Neural progenitor cell (in vitro differentiated cells): ENCODE results near the gene RFXAP. TPM values are rescaled to one million over a fixed set of nuclear protein-coding genes. Genes with fewer than 3 reads are reported as not detected.

Experiments used
- DNase-seq: peaks from one replicate; pipeline ENCODE4 v3.0.0-alpha.2; 2016; ENCODE audit warnings: low spot score
- H2AFZ ChIP-seq: fragments of 200-600 bp; sonication (generic); replicated peaks from 2 replicates; pipeline ENCODE4 v1.6.1; 2016; ENCODE audit warnings: antibody characterized with exemption
- H3F3A ChIP-seq: fragments of 200-600 bp; sonication (generic); 2 replicates; pipeline ENCODE4 v1.6.1; 2016; ENCODE audit warnings: antibody characterized with exemption, low read depth
- H3K27ac ChIP-seq: fragments of 200-600 bp; sonication (generic); 2 replicates; pipeline ENCODE4 v1.5.1; 2016; ENCODE audit warnings: mild to moderate bottlenecking
- H3K27me3 ChIP-seq: fragments of 200-600 bp; sonication (generic); 2 replicates; pipeline ENCODE4 v1.6.1; 2016; ENCODE audit warnings: mild to moderate bottlenecking, moderate library complexity
- H3K36me3 ChIP-seq: fragments of 200-600 bp; sonication (generic); 2 replicates; pipeline ENCODE4 v1.5.1; 2016
- H3K4me1 ChIP-seq: fragments of 200-600 bp; sonication (generic); 2 replicates; pipeline ENCODE4 v1.6.1; 2016; ENCODE audit warnings: mixed run types
- H3K4me2 ChIP-seq: fragments of 200-600 bp; sonication (generic); 2 replicates; pipeline ENCODE4 v1.6.1; 2016
- H3K4me3 ChIP-seq: fragments of 200-600 bp; sonication (generic); 2 replicates; pipeline ENCODE4 v1.5.1; 2016
- H3K79me2 ChIP-seq: fragments of 200-600 bp; sonication (generic); 2 replicates; pipeline ENCODE4 v1.6.1; 2016; ENCODE audit warnings: low read depth
- H3K9ac ChIP-seq: fragments of 200-600 bp; sonication (generic); 2 replicates; pipeline ENCODE4 v1.6.1; 2016
- H3K9me3 ChIP-seq: fragments of 200-600 bp; sonication (generic); 2 replicates; pipeline ENCODE4 v1.5.1; 2016; ENCODE audit warnings: low read depth
- H4K20me1 ChIP-seq: fragments of 200-600 bp; sonication (generic); 2 replicates; pipeline ENCODE4 v1.6.1; 2016; ENCODE audit warnings: low read depth
- H3K27ac Mint-ChIP-seq: 3 replicates; pipeline ENCODE4 v1.8.0; 2021; ENCODE audit warnings: mixed read lengths
- H3K27me3 Mint-ChIP-seq: 2 replicates; pipeline ENCODE4 v1.8.0; 2022; ENCODE audit warnings: low read depth, mild to moderate bottlenecking, inconsistent platforms, moderate library complexity, mixed read lengths; ENCODE audit not compliant: insufficient read depth
- H3K36me3 Mint-ChIP-seq: 3 replicates; pipeline ENCODE4 v1.8.0; 2021; ENCODE audit warnings: mixed read lengths
- H3K4me1 Mint-ChIP-seq: 3 replicates; pipeline ENCODE4 v1.8.0; 2021; ENCODE audit warnings: mixed read lengths
- H3K4me3 Mint-ChIP-seq: 3 replicates; pipeline ENCODE4 v1.8.0; 2021; ENCODE audit warnings: mild to moderate bottlenecking, moderate library complexity, mixed read lengths
- H3K9me3 Mint-ChIP-seq: 3 replicates; pipeline ENCODE4 v1.8.0; 2020; ENCODE audit warnings: mixed read lengths
- EZH2 ChIP-seq: fragments of 200-600 bp; sonication (generic); IDR thresholded peaks from 2 replicates; pipeline ENCODE4 v1.6.1; 2017; ENCODE audit warnings: antibody characterized with exemption, mild to moderate bottlenecking, moderate library complexity
- EZH2phosphoT487 ChIP-seq: fragments of 200-600 bp; sonication (generic); IDR thresholded peaks from 2 replicates; pipeline ENCODE4 v1.6.1; 2017; ENCODE audit warnings: antibody characterized with exemption
- total RNA-seq: library from RNA; depleted of rRNA; stranded (reverse); fragments of >200 nt; gene quantifications from 2 replicates; pipeline ENCODE4 v1.2.3, GENCODE V29; 2015; ENCODE audit warnings: low replicate concordance
- TF ChIP-seq, protein P1 (sequence below): fragments of 200-600 bp; sonication (generic); IDR thresholded peaks from 2 replicates; pipeline ENCODE4 v1.5.1; 2017; ENCODE audit warnings: antibody characterized with exemption, mild to moderate bottlenecking

RFXAP gene
- total RNA-seq, 1 donor from 2014 or later, result 10.4 TPM

DNA sequence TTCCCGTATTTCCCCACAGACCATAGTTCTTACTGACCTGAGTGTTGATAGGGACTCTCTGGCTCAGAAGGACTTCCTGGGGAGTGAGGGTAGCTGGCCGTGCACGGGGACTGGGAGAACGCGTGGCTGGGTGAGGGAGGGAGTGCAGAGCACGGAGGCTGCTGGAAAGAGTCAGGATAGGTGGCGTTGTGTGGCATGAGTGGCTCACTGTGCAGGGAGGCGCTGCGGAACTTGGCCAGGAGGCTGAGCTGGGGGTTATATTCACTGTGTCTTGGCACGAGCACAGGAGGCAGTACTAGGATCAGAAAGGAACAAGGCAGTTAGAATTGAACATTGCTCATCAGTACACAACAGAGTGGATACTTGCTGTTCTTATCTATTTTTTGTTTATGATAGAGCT lies 53.6 kb downstream of the RFXAP start:
- H3K27me3 Mint-ChIP-seq, result no peaks in the 10 kb centered on the region
- H3K4me3 Mint-ChIP-seq, result no peak overlapping the region
- H3K27me3 ChIP-seq, result no peaks in the 10 kb centered on the region
- no peak overlapping the region for H3K27ac Mint-ChIP-seq
- no peak overlapping the region for H3K4me2 ChIP-seq
- peaks cover 8% of the 10 kb centered on the region for H3K36me3 Mint-ChIP-seq
- no peaks in the 10 kb centered on the region for H3K4me1 ChIP-seq
- no peaks in the 10 kb centered on the region for H3K9me3 ChIP-seq
- H3K79me2 ChIP-seq, result no peaks in the 10 kb centered on the region
- H3K4me3 ChIP-seq, result no peak overlapping the region
- no peaks in the 10 kb centered on the region for H3K4me1 Mint-ChIP-seq
- peak; percentile 38 for DNase-seq
- no peaks in the 10 kb centered on the region for H3F3A ChIP-seq
- H3K36me3 ChIP-seq, result no peaks in the 10 kb centered on the region
- H3K9ac ChIP-seq, result no peak overlapping the region
- TF ChIP-seq, protein P1, sequence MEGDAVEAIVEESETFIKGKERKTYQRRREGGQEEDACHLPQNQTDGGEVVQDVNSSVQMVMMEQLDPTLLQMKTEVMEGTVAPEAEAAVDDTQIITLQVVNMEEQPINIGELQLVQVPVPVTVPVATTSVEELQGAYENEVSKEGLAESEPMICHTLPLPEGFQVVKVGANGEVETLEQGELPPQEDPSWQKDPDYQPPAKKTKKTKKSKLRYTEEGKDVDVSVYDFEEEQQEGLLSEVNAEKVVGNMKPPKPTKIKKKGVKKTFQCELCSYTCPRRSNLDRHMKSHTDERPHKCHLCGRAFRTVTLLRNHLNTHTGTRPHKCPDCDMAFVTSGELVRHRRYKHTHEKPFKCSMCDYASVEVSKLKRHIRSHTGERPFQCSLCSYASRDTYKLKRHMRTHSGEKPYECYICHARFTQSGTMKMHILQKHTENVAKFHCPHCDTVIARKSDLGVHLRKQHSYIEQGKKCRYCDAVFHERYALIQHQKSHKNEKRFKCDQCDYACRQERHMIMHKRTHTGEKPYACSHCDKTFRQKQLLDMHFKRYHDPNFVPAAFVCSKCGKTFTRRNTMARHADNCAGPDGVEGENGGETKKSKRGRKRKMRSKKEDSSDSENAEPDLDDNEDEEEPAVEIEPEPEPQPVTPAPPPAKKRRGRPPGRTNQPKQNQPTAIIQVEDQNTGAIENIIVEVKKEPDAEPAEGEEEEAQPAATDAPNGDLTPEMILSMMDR, result peak; percentile 7
- no peak for TF ChIP-seq EZH2phosphoT487
- no peaks in the 10 kb centered on the region for H3K9me3 Mint-ChIP-seq
- H3K27ac ChIP-seq, result no peak overlapping the region
- H4K20me1 ChIP-seq, result no peaks in the 10 kb centered on the region
- peak overlapping the region; percentile 87 for H2AFZ ChIP-seq

DNA sequence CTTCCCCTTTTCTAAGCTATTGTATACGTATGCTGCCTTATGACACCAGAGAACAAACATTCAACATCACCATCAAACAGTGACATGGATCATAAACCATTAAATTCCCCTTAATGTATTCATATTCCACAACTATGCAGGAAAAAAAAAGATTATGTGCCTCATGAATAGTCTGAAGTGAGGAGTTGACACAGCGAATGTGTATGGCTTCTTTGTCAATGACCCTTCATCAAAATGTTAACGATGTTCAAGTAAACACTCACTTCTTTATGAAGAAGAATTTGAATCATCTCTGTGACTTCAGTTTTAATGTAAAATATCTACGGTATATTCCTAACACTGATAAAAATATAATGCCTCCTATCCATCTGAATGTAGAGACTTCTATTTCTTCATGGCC lies 56.4 kb downstream of the RFXAP start:
- peaks cover 5% of the 10 kb centered on the region for H3K36me3 Mint-ChIP-seq

DNA sequence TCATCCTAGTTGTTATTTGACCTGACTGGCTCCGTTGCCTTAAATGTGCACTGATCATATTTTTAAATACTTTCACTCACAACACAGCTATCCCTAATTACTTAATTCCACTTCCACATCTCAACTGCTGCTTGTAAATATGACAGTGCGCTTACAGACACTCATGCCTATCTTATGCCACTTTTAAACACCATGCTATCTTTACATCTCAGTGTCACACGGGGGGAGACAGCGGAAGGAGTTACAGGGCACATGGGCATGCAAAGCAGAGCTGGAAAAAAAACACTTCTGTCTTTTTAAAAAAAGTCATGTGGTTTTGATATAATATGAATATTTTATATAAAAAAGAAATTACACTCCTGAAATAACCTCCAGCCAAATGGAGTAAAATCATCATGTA lies 56.9 kb downstream of the RFXAP start:
- no peak for DNase-seq
- H3K79me2 ChIP-seq, result no peaks in the 10 kb centered on the region
- no peaks in the 10 kb centered on the region for H3K27me3 ChIP-seq
- H3K36me3 ChIP-seq, result no peaks in the 10 kb centered on the region
- H3F3A ChIP-seq, result no peaks in the 10 kb centered on the region
- H3K4me3 ChIP-seq, result no peak overlapping the region
- no peak overlapping the region for H3K9ac ChIP-seq
- H3K36me3 Mint-ChIP-seq, result peaks cover 5% of the 10 kb centered on the region
- no peaks in the 10 kb centered on the region for H3K4me1 Mint-ChIP-seq
- H3K9me3 ChIP-seq, result no peaks in the 10 kb centered on the region
- H2AFZ ChIP-seq, result no peak overlapping the region
- H4K20me1 ChIP-seq, result no peaks in the 10 kb centered on the region
- no peak overlapping the region for H3K4me3 Mint-ChIP-seq
- H3K4me1 ChIP-seq, result no peaks in the 10 kb centered on the region
- H3K27ac ChIP-seq, result no peak overlapping the region
- TF ChIP-seq EZH2phosphoT487 (no peak), EZH2 (no peak)
- TF ChIP-seq, protein P1, result no peak
- H3K27ac Mint-ChIP-seq, result no peak overlapping the region
- H3K4me2 ChIP-seq, result no peak overlapping the region
- no peaks in the 10 kb centered on the region for H3K9me3 Mint-ChIP-seq
- H3K27me3 Mint-ChIP-seq, result peaks cover 2% of the 10 kb centered on the region

More for the DNA sequence above, 56.4 kb downstream of the RFXAP start:
- H3K27ac ChIP-seq, result no peak overlapping the region
- H3K79me2 ChIP-seq, result no peaks in the 10 kb centered on the region
- DNase-seq, result no peak
- H4K20me1 ChIP-seq, result no peaks in the 10 kb centered on the region
- no peak overlapping the region for H3K4me2 ChIP-seq
- H3K9me3 ChIP-seq, result no peaks in the 10 kb centered on the region
- H3K36me3 ChIP-seq, result no peaks in the 10 kb centered on the region
- H3K27ac Mint-ChIP-seq, result no peak overlapping the region
- no peak overlapping the region for H3K4me3 ChIP-seq
- peaks cover 2% of the 10 kb centered on the region for H3K27me3 Mint-ChIP-seq
- H3K27me3 ChIP-seq, result no peaks in the 10 kb centered on the region
- H3F3A ChIP-seq, result no peaks in the 10 kb centered on the region
- H3K4me1 Mint-ChIP-seq, result no peaks in the 10 kb centered on the region
- no peak for TF ChIP-seq EZH2phosphoT487
- no peak for TF ChIP-seq EZH2
- TF ChIP-seq, protein P1, result no peak
- no peak overlapping the region for H3K4me3 Mint-ChIP-seq
- no peak overlapping the region for H3K9ac ChIP-seq
- H3K4me1 ChIP-seq, result no peaks in the 10 kb centered on the region
- no peaks in the 10 kb centered on the region for H3K9me3 Mint-ChIP-seq
- no peak overlapping the region for H2AFZ ChIP-seq

Other genes with a start within 250 kb of the RFXAP start
- 0.28 TPM in 1 of 2 replicates, not detected in the other for gene SERTM1, start 145.2 kb upstream of the RFXAP start, total RNA-seq
- 1.2 and 1.6 TPM in 2 replicates for gene SMAD9, start 101.0 kb downstream of the RFXAP start, total RNA-seq
- gene ALG5, start 180.1 kb downstream of the RFXAP start, total RNA-seq, result 17.2 and 24.1 TPM in 2 replicates
- 108 and 155 TPM in 2 replicates for gene EXOSC8, start 181.6 kb downstream of the RFXAP start, total RNA-seq
- 64.5 and 88.2 TPM in 2 replicates for gene SUPT20H, start 240.5 kb downstream of the RFXAP start, total RNA-seq